HG03039 (cell line): ENCODE measurements around the gene MRNIP.

Experiments used
- ATAC-seq: cut with Tn5 transposase; IDR thresholded peaks from one replicate; pipeline ENCODE4 v1.9.1; 2021; ENCODE audit warnings: mild to moderate bottlenecking, moderate library complexity; ENCODE audit not compliant: unreplicated experiment

MRNIP gene, protein sequence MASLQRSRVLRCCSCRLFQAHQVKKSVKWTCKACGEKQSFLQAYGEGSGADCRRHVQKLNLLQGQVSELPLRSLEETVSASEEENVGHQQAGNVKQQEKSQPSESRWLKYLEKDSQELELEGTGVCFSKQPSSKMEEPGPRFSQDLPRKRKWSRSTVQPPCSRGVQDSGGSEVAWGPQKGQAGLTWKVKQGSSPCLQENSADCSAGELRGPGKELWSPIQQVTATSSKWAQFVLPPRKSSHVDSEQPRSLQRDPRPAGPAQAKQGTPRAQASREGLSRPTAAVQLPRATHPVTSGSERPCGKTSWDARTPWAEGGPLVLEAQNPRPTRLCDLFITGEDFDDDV

DNA sequence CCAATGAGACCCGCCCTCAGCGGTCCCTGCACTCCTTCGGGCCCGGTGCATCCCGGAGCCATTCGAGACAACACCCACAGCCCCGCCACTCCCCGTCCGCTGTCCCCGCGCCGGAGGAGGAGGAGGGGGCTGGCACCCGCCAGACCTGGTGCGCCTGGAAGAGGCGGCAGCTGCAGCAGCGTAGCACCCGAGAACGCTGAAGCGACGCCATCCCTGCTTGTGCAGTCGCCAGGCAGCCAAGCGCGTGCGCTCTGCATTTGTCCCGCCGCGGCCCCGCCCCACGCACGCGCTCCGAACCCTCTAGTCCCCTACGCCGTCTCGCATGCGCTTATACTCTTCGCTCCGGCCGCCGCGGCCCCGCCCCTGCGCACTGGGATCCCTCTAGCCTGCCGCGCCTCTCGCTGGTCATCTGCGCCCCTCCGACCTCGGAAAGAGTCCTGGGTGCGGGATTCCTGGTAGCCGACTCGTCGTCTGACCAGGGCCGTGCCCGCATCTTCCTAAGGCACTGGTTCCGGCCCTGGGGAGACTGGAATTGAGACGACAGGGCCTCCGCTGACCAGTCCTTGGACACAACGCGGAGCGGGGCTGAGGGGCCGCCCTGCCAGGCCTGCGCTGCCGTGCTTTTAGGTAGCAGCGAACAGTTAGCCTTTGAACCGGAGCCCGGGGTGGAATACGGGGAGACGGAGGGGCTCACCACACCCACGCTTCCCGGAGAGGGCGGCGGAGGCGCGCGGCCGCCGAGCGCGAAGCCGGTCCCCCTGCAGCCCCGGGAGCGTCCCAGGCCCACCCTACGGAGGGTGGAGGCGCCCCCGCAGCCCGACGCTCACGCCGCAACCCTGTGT is at the start of gene MRNIP:
MRNIP (minus strand) TSS at position 232 of the 842 bp plus-strand sequence; CDS start at position 211, 21 bp downstream.
- ATAC-seq: peak; percentile 97

DNA sequence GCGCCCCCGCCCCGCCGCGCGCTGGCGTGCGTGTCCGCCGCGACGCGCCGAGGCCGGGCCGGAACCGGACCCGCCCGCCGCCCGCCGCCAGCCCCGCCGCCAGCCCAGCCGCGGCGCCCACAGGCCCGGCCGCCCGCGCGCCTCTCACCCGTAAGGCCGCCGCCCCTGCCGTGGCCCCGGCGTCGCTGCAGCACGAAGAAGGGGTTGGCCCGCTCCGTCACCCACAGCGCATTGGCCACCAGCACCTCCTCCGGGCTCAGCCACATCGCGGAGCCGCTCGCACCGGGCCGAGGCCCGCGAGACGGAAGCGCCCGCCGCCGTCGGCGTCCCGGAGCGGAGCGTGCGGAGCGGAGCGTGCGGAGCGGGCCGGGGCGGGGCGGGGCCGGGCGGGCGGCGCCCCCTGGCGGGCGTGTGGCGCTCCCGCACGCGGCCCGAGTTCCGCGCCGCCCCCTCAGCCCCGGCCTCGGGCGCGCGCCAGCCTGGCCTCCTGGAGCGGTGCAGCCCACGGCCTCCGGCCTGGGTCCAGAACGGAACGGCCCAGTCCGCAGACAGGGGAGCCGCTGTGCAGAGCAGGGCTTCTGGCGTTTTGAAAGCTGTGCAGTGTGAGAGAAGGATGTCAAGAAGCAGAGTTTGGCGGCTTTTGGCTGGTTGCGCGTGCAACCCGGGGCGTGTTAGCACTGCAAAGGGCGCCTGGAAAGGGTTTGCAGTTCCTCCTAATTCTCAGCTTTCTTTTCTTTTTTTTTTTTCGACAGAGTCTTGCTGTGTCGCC is 49.1 kb upstream of the MRNIP start, which contains the start of gene TBC1D9B:
TBC1D9B (minus strand) TSS at position 342 of the 769 bp plus-strand sequence; CDS start at position 266, 76 bp downstream.
- peak; percentile 76 for ATAC-seq

DNA sequence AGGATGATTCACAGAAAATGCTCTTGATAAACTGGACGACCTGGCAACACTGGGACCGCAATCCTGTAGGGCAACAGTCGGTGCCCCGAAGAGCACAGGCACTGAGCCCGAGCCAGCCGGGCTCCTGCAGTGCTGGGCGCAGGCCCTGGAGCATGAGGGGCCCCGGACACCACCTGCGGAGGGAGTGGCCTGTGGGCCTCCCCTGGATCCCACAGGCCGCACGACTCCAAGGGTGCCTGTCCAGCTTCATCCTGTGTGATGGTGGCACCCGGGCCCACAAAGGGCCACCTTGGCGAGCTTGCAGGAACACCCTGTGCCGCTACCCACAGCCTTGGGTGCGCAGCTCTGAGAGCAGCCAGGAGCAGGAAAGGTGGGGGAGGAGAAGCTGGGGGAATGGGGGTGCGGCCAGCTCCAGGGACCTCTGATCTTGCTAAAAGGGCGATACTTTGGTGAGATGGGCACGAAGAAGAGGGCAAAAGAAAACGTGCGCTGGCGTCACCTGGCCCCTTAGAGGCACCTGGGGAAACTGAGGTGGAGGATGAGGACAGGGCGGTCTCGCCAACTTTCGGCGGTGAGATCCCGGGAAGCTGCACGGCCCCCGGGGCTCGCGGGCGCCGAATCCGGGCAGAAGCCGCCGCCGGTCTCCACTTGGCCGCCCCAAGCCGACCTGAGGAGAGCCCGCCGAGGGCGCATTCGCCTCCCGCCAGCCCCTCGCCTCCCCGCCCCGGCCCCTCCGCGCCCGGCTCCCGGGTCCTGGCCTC is 48.4 kb upstream of the MRNIP start:
- ATAC-seq: no peak

DNA sequence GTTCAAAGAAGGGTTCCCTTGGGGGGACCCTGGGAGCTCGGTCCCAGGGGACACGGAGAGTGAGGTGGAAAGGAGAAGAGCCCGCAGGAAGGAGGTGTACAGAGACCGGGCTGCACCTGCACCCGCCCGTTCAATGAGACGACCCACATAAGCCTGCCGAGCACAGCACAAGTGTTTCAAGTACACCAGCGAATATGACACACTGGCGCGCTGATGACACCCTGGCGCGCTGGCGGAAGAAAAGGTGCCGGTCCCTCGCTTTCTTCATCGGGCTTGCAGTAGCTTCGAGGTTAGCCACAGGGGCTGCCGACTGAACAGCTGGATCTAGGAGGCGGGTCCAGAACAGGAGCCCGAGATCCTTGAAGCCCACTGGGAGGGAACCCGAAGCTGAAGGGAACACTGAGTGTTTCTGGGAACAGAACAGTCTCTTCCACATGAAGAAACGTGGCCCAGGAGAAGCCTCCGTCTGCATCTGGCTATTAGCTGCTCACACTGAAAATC is 47.7 kb upstream of the MRNIP start:
- no peak for ATAC-seq

DNA sequence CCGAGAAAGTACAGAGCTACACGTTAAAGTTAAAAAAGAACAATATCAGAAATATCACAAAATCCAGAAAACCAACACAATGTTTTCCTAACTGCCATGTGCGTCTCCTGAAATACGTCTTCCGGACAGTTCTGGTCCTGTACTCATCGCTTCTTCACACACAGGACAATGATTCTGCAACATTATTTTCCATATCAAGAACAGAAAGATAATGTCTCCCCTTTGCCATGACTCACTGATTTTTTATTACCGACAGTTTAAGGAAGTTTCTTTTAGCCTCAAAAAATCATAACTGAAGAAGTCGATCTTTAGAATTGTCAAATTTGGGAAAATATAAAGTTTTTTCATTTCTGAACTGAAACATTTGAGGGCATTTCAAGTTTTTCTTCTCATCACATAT is 46.5 kb upstream of the MRNIP start:
- no peak for ATAC-seq

DNA sequence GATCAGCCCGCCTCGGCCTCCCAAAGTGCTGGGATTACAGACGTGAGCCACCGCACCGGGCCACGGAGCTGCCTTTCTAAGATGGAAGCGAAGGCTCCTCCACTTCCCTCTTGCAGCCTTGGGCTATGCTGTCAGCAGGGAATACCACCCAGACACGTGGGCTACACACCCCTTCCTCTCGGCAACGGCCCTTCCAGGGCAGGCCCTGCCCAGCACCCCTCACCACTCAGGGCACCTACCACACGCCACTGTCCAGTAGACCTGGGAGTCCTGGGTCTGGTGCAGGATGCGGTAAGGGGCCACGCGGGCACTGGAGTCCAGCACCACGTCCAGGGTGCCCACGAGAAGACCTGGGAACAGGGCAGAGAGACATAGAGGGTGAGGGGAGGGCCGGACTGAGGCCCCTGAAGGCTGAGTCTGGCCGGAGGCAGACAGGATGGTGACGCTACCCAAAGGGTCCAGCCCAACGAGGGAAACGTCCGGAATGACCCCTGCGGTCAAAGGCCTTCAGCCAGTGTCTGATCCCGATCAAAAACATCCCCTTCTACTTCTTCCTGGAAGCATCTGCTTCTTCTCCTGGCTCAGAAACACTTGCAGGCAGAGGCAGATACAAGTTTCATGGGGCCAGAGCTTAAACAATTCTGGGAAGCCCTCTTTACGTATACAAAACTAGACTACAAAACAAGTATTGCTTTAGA is 46.0 kb upstream of the MRNIP start:
- ATAC-seq: no peak

DNA sequence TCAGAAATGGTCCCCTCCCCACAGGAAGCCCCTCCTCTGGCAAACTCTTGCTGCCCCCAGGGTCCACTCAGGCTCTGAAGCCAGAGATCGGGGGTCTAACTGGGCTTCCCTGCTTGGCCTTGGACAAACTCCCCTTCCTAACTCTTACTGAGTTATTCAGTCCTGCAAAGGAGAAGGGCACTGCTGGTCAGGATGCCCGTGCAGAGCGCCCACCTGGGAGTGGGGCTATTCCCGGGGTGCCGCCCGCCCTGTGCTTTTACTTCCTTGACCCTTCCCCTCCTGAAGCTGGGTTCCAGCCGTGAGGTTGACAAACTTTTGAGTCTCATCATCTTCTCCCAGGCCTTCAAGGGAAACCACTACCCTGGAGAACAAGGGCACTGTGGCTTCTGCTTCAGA is 44.1 kb upstream of the MRNIP start:
- no peak for ATAC-seq

DNA sequence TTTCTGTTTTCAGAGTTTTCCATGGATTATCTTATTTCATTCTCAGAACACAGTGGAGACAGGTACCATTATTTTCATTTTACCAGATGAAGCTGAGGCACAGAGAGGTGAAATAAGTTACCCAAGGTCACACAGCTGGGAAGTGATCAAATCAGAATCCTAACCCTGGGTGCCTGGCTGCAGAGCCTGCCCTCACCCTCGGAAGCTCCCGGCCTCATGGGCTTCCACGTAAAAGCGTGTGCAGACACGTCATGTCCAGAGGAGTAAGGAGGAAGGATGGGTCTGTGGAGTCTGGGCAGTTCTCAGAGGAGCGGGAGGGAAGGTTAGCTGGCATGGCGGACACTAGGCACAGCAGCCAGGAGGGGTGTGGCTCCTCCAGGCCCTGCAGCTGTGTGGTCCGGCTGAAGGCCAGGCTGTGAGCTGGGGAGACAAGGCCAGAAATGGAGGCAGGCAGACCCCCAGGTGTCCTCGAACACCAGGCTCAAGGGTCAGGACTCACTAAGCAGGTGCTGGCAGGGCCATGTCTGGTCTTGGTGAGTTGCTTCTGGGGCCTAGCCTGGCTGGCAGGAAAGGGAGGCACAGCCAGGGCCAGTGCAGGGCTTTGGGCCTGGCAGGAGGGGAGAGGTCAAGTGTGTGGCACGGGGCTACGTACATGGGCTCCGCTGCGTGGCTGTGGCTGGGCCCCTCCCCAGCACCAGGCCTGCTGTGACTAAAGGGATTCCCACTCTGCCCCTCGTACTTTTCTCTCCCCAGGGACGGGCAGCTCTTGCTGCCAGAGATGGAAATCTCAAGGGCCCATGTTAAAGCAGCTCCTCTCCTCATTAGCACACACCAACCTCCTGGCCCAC is 43.5 kb upstream of the MRNIP start:
- no peak for ATAC-seq

DNA sequence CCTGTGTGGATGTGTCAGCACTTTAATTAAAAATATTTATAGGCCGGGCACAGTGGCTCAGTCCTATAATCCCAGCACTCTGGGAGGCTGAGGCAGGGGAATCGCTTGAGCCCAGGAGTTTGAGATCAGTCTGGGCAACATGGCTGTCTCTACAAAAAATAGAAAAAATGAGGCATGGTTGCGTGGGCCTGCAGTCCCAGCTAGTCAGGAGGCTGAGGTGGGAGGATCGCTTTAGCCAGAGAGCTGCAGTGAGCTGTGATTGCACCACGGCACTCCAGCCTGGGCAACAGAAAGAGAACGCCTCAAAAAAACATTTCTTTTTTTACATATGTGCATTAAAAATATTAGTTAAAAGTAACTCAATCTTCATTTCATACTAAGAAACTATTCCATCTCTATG is 42.8 kb upstream of the MRNIP start:
- no peak for ATAC-seq

DNA sequence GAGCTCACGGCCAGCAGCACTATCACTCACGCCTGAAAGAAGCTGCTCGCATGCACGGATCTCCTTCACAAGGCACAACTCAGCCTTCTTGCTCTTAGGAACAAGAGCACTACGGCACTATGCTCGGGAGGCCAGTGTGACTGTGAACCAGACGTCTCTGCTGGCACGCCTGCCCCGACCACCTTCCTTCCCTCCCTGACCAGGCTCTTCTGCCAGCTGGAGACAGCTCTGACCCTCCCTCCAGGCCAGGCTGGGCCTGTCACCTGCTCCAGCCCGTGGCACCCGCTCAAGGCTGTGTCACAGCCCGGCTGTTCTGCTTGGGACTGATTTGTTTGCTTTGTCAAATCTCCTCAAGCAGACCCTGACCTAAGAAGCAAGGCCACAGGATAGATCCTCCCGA is 42.1 kb upstream of the MRNIP start:
- no peak for ATAC-seq

DNA sequence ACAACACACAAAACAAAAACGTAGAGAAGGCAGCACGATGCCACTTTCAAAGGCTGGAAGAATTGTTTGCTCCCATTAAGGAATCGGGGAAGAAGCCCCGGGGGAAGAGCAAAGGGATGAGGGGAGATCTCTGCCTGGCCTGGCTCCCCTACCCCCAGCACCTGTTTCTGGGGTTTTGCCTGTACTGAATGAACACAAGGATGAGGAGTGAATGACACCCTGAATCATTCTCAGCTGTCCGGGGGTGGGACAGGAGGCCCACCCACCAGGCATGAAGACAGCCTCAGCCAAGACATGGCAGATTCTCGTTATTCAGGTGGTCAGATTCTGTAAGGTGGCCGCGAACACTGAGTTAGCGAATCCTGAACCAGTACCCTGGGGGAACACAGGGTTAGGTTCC is 41.6 kb upstream of the MRNIP start:
- ATAC-seq: no peak

DNA sequence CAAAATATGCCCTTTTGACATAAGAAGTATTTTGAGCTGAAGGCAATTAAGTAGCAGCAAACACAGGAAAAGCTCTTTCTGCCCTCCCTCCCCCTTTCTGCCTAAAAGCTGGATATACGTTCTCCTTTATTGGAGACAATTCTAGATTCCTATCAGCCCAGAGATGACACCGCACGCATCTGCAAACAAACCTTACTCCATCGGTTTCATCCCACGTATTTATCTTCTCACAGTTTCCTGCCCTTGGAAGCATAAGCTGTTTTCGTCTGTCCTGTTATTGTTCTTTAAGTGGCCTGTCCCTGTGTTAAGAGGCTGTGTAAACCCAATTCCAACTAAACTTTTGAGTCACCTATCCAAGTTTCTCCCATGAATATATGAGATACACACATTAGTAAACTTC is 37.2 kb upstream of the MRNIP start:
- no peak for ATAC-seq

DNA sequence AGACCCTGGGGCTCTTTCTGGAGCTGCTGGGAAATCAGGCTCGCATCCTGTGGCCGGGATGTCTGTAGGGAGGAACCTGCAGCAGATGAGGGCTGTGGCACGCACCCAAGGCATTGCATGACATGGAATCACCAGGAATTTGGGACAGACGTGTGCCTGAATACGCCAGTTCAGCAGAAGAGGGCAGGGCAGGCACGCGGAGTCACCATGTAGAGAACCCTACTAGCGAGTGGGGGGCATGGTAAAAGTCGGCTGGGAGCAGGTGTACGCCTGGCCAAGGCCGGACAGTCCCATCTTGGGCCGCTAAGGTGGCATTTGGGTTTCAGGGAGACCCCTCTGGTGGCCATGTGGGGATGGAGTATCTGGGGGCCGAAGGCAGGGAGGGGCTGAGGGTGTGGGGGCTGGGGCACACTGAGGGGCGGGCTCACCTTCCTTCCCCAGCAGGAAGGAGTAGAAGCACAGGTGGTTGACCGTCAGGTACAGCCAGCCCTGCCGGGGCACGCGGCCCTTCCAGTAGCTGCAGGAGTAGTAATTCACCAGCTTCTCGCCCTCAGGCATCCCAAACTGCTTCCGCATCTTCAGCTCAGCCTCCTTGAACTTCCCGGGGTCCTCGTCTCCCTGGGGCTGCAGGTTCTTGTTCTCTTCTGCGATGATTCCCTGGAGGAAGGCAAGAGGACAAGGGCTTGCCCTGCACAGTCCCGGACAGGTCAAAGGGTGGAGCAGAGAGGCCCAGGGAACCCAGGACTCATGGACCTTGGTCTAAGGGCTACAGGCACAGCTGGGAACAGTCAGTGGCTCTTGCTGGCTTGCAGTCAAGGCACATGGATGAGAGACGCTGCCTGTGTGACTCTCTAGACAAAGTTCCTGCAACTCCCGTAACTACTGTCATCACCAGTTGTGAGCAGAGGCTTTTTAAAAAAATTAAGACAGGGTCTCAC is 35.6 kb upstream of the MRNIP start:
- no peak for ATAC-seq

DNA sequence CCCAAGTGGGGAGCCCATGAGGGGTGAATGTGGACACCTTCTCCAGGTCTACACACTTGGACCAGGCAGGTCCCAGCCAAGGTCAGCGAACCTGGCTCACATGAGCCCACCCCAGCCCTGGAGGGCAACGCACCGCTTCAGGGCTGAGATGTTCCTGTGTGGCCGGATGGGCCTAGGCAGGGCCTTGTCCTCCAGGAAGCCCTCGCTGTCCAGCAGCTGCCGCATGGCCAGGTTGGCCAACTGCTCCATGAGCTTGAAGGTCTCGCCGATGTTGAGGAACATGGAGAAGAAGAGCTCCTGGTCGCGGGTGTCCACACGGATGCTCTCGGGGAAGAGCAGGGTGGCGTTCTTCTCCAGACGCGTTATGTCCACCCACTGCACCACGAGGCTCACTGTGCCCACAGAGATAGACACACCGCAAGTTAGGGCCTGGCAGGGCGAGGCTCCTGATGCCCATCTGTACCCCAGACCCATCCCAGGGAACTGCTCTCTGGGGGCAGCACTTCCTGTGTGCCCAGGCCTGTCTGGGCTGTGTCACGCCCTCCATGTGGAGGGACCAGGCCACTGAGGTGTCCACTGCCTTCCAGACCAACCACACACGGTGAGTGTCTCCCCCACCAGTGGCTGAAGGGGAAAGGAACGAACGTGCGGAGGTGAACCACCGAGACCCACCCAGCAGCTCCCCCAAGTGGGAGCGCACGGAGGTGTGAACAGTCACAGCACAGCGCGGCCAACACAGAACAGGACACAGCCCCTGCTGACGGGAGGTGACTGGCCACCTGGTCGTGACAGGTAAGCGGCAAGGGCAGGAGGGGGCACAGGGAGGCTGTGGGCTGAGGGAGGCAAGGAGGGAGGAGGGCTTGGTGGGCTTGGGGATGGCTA is 34.7 kb upstream of the MRNIP start:
- ATAC-seq: no peak

DNA sequence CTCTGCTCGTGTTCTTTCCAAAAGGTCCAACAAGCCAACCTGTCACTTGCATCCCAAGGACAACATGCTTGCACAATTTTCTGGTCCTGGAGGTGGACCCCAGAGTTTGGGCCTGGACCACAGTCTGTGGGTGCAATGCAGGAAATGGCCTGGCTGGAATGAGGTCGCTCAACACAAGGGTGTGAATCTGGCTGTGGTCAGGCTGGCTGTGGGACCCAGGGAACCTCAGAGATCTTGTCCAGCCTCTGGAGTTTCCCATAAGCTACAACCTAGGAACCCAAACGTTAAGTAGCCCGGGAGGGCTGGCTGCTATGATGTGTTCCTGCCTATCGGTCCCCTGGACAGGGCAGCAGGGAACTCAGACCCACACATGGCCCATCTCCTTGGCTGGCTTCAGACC is 33.6 kb upstream of the MRNIP start:
- ATAC-seq: no peak

DNA sequence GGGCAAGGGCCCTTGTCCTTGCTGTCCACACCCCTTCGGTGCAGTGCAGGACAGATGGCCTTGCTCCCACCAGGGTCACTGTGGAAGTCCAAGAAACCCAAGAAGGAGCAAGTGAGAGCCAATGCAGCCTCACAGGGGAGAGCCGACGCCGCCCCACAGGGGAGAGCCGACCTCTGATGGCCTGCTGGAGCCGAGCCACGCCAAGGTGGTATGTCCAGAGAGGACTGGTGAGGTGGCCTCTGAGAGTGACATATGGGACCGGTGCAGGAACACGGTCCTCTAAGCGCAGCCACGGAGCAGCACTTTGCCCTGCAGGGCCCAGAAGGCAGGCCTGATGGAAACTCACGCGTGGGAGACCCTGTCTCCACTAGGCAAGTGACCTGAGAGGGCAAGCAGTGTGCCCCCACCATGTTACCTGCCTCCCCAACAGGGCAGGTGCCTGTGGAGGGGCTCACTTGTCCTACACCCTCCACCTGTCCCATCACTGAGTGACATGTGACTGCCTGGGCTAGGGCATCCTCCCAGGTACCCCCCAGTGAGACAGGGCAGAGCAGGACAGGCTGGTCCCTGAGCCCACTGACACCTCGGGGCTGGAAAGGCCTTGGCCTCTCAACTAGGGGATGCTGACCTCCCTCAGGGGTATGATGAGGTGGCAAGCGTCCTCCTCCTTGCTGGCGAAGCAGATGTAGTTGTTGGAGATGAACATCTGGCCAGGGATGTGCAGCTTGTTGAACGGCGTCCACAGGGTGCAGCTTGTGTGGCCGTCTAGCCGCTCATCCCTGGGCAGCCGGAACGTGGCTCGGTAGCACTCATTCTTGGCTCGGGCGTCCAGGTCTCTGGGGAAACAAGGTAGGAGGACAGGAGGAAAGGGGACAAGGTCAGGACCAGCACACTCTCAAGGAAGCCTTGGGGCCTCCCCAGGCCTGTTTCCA is 32.4 kb upstream of the MRNIP start:
- no peak for ATAC-seq
